Peyer's patch (tissue), 4 donors: Measurements from ENCODE around the gene PKD2L2.

Source experiments
- POLR2A ChIP-seq, 2 donors: fragments of 450-650 bp; IDR thresholded peaks; one replicate each; pipeline ENCODE4 v1.5.1; 2017; ENCODE audit warnings: antibody characterized with exemption in 2 of 2, mild to moderate bottlenecking in 2 of 2, moderate library complexity in 2 of 2
- TF ChIP-seq, protein P1 (sequence below), 6 experiments: fragments of 450-650 bp in 4 of 6; fragments of 200-600 bp in 2 of 6; sonication (generic) in 1 of 6; IDR thresholded peaks; one replicate each; pipeline ENCODE4 v1.5.1; 2017 to 2019; ENCODE audit warnings: antibody characterized with exemption in 6 of 6, mild to moderate bottlenecking in 3 of 6, moderate library complexity in 1 of 6

- TF ChIP-seq, protein P1, sequence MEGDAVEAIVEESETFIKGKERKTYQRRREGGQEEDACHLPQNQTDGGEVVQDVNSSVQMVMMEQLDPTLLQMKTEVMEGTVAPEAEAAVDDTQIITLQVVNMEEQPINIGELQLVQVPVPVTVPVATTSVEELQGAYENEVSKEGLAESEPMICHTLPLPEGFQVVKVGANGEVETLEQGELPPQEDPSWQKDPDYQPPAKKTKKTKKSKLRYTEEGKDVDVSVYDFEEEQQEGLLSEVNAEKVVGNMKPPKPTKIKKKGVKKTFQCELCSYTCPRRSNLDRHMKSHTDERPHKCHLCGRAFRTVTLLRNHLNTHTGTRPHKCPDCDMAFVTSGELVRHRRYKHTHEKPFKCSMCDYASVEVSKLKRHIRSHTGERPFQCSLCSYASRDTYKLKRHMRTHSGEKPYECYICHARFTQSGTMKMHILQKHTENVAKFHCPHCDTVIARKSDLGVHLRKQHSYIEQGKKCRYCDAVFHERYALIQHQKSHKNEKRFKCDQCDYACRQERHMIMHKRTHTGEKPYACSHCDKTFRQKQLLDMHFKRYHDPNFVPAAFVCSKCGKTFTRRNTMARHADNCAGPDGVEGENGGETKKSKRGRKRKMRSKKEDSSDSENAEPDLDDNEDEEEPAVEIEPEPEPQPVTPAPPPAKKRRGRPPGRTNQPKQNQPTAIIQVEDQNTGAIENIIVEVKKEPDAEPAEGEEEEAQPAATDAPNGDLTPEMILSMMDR (IDR thresholded peaks at IDR 0.05): no peak
- TF ChIP-seq POLR2A (IDR thresholded peaks at IDR 0.05): no peak
Measured at GRCh38 chr5:137960141-137960540, 70.9 kb downstream of the PKD2L2 start.
